Stimulated activated naive CD8-positive, alpha-beta T cell treated with anti-CD3 and anti-CD28 coated beads, Interleukin-15, amount 100 ng/mL, for 72 hours (primary cell): Measurements from ENCODE around the gene DHX16.

Experiments
- ATAC-seq: fragments of 150-1000 bp; cut with Tn5 transposase; 2 replicates; pipeline ENCODE4 v1.10.0; 2021; ENCODE audit warnings: mild to moderate bottlenecking, moderate library complexity
- DNase-seq, 2 donors: peaks; one replicate each; pipeline ENCODE4 v3.0.0; 2021 to 2022
- H3K27ac Mint-ChIP-seq, 2 donors: one replicate each; pipeline ENCODE4 v1.8.0; 2022; ENCODE audit warnings: mild to moderate bottlenecking in 2 of 2, mixed read lengths in 2 of 2, moderate library complexity in 2 of 2
- H3K27me3 Mint-ChIP-seq: one replicate; pipeline ENCODE4 v1.8.0; 2022; ENCODE audit warnings: mixed read lengths
- H3K4me1 Mint-ChIP-seq: one replicate; pipeline ENCODE4 v1.8.0; 2022; ENCODE audit warnings: mild to moderate bottlenecking, mixed read lengths
- H3K4me3 Mint-ChIP-seq, 2 donors: one replicate each; pipeline ENCODE4 v1.8.0; 2022; ENCODE audit warnings: mild to moderate bottlenecking in 2 of 2, mixed read lengths in 2 of 2, moderate library complexity in 1 of 2
- H3K9me3 Mint-ChIP-seq, 2 donors: one replicate each; pipeline ENCODE4 v1.8.0; 2022; ENCODE audit warnings: mixed read lengths in 2 of 2

DHX16 gene

GRCh38 chr6:30641048-30641447 lies 31.8 kb downstream of the DHX16 start:
- peak overlapping the region in 1 of 2 donors; percentile 74 for H3K27ac Mint-ChIP-seq
- DNase-seq (no peak), ATAC-seq (peak; percentile 58)
- H3K9me3 Mint-ChIP-seq, result no peaks in the 10 kb centered on the region
- peaks cover 27% of the 10 kb centered on the region for H3K4me1 Mint-ChIP-seq
- H3K4me3 Mint-ChIP-seq, result no peak overlapping the region
- H3K27me3 Mint-ChIP-seq, result no peaks in the 10 kb centered on the region

GRCh38 chr6:30640481-30640880 lies 32.3 kb downstream of the DHX16 start:
- no peak overlapping the region for H3K4me3 Mint-ChIP-seq
- no peaks in the 10 kb centered on the region for H3K9me3 Mint-ChIP-seq
- no peak for DNase-seq
- H3K27ac Mint-ChIP-seq, result peak overlapping the region in 1 of 2 donors; percentile 84
- ATAC-seq, result peak; percentile 64
- no peaks in the 10 kb centered on the region for H3K27me3 Mint-ChIP-seq
- peaks cover 21% of the 10 kb centered on the region for H3K4me1 Mint-ChIP-seq

GRCh38 chr6:30635834-30636233 lies 37.0 kb downstream of the DHX16 start:
- ATAC-seq, result no peak
- H3K27me3 Mint-ChIP-seq, result no peaks in the 10 kb centered on the region
- peak overlapping the region in 1 of 2 donors; percentile 17 for H3K27ac Mint-ChIP-seq
- H3K4me1 Mint-ChIP-seq, result peaks cover 7% of the 10 kb centered on the region
- no peak for DNase-seq
- no peak overlapping the region for H3K4me3 Mint-ChIP-seq
- no peaks in the 10 kb centered on the region for H3K9me3 Mint-ChIP-seq

GRCh38 chr6:30626484-30627366 lies 46.1 kb downstream of the DHX16 start, which contains the start of gene ATAT1:
TSS of gene ATAT1 (plus strand) at chr6:30626874.
- DNase-seq (peak; percentile 80 to 83), ATAC-seq (peak; percentile 98)
- Mint-ChIP-seq H3K9me3 (no peaks in the 10 kb centered on the region), H3K4me1 (peaks cover 40% of the 10 kb centered on the region), H3K4me3 (peak within 1 kb of the TSS; percentile 95 to 96), H3K27ac (peak within 1 kb of the TSS; percentile 97 to 98), H3K27me3 (no peaks in the 10 kb centered on the region)

- DNase-seq (no peak), ATAC-seq (no peak)
- Mint-ChIP-seq H3K4me3 (no peak overlapping the region), H3K4me1 (peaks cover 45% of the 10 kb centered on the region), H3K9me3 (no peaks in the 10 kb centered on the region), H3K27me3 (no peaks in the 10 kb centered on the region), H3K27ac (peak overlapping the region in 1 of 2 donors; percentile 28)
Observed at GRCh38 chr6:30625511-30625910, 47.3 kb downstream of the DHX16 start.

- no peak for ATAC-seq
- H3K27ac Mint-ChIP-seq, result peak overlapping the region in 1 of 2 donors; percentile 42
- peaks cover 55% of the 10 kb centered on the region for H3K4me1 Mint-ChIP-seq
- DNase-seq, result no peak
- no peaks in the 10 kb centered on the region for H3K27me3 Mint-ChIP-seq
- H3K4me3 Mint-ChIP-seq, result peak overlapping the region; percentile 91 to 93
- H3K9me3 Mint-ChIP-seq, result no peaks in the 10 kb centered on the region
Observed at GRCh38 chr6:30619561-30619960, 53.2 kb downstream of the DHX16 start.

- Mint-ChIP-seq H3K4me3 (peak overlapping the region; percentile 91 to 93), H3K27me3 (no peaks in the 10 kb centered on the region), H3K4me1 (peaks cover 67% of the 10 kb centered on the region), H3K27ac (peak overlapping the region; percentile 100), H3K9me3 (no peaks in the 10 kb centered on the region)
- no peak for DNase-seq
- ATAC-seq, result no peak
Observed at GRCh38 chr6:30618270-30618797, 54.5 kb downstream of the DHX16 start.

- peak; percentile 89 for ATAC-seq
- H3K27ac Mint-ChIP-seq, result peak within 1 kb of the TSS; percentile 100
- DNase-seq, result peak; percentile 96 to 98
- H3K27me3 Mint-ChIP-seq, result no peaks in the 10 kb centered on the region
- H3K4me1 Mint-ChIP-seq, result peaks cover 71% of the 10 kb centered on the region
- H3K4me3 Mint-ChIP-seq, result peak within 1 kb of the TSS; percentile 91 to 93
- H3K9me3 Mint-ChIP-seq, result no peaks in the 10 kb centered on the region
Observed at GRCh38 chr6:30617565-30618269, 55.1 kb downstream of the DHX16 start, which contains the start of gene MRPS18B. TSS of gene MRPS18B (plus strand) at chr6:30617840. CDS start at chr6:30617866, 26 bp downstream.

GRCh38 chr6:30616811-30617564 lies 55.8 kb downstream of the DHX16 start, which contains the start of gene PPP1R10:
TSS of gene PPP1R10 (minus strand) at chr6:30617243. CDS start at chr6:30609944, 7,299 bp downstream.
- peak; percentile 84 for ATAC-seq
- no peaks in the 10 kb centered on the region for H3K9me3 Mint-ChIP-seq
- peaks cover 74% of the 10 kb centered on the region for H3K4me1 Mint-ChIP-seq
- H3K27ac Mint-ChIP-seq, result peak within 1 kb of the TSS; percentile 100
- H3K4me3 Mint-ChIP-seq, result peak within 1 kb of the TSS; percentile 91 to 93
- DNase-seq, result peak; percentile 99 to 100
- no peaks in the 10 kb centered on the region for H3K27me3 Mint-ChIP-seq

GRCh38 chr6:30615958-30616810 lies 56.6 kb downstream of the DHX16 start:
- no peak for ATAC-seq
- Mint-ChIP-seq H3K27ac (peak overlapping the region; percentile 100), H3K4me3 (peak overlapping the region; percentile 91 to 93), H3K4me1 (peaks cover 76% of the 10 kb centered on the region), H3K9me3 (no peaks in the 10 kb centered on the region), H3K27me3 (no peaks in the 10 kb centered on the region)
- peak; percentile 44 to 68 for DNase-seq

- ATAC-seq, result no peak
- H3K4me1 Mint-ChIP-seq, result peaks cover 84% of the 10 kb centered on the region
- peak overlapping the region; percentile 100 for H3K27ac Mint-ChIP-seq
- no peaks in the 10 kb centered on the region for H3K27me3 Mint-ChIP-seq
- peak; percentile 53 to 67 for DNase-seq
- H3K4me3 Mint-ChIP-seq, result peak overlapping the region; percentile 91 to 93
- no peaks in the 10 kb centered on the region for H3K9me3 Mint-ChIP-seq
Observed at GRCh38 chr6:30615219-30615957, 57.4 kb downstream of the DHX16 start.

GRCh38 chr6:30614843-30615218 lies 58.0 kb downstream of the DHX16 start:
- no peaks in the 10 kb centered on the region for H3K27me3 Mint-ChIP-seq
- peaks cover 89% of the 10 kb centered on the region for H3K4me1 Mint-ChIP-seq
- H3K4me3 Mint-ChIP-seq, result peak overlapping the region; percentile 91 to 93

GRCh38 chr6:30614044-30614842 lies 58.6 kb downstream of the DHX16 start:
- Mint-ChIP-seq H3K27me3 (no peaks in the 10 kb centered on the region), H3K27ac (peak overlapping the region; percentile 100), H3K4me3 (peak overlapping the region; percentile 91 to 93), H3K9me3 (no peaks in the 10 kb centered on the region), H3K4me1 (peaks cover 89% of the 10 kb centered on the region)
- DNase-seq, result no peak
- ATAC-seq, result no peak

More at GRCh38 chr6:30614843-30615218, 58.0 kb downstream of the DHX16 start:
- Mint-ChIP-seq H3K9me3 (no peaks in the 10 kb centered on the region), H3K27ac (peak overlapping the region; percentile 100)
- peak; percentile 85 to 90 for DNase-seq
- ATAC-seq, result peak; percentile 74
